ENCODE data around the gene SPTBN5. TPM values are rescaled to one million over a fixed set of nuclear protein-coding genes. Genes with fewer than 3 reads are reported as not detected.

The SPTBN5 gene
- total RNA-seq, 1 donor, result 0.18 TPM

GRCh38 chr15:41801185-41801584, 92.7 kb downstream of the SPTBN5 start:
- no peak overlapping the region for H3K4me3 ChIP-seq (ENCODE audit: low read depth, low read length)
- DNase-seq (ENCODE audit: low read depth), result no peak
- TF ChIP-seq CTCF (IDR thresholded peaks at IDR 0.05; ENCODE audit: insufficient read depth, low read length), result no peak

GRCh38 chr15:41799488-41799805, 94.4 kb downstream of the SPTBN5 start:
- no peak for TF ChIP-seq CTCF (IDR thresholded peaks at IDR 0.05; ENCODE audit: insufficient read depth, low read length)
- H3K4me3 ChIP-seq (ENCODE audit: low read depth, low read length), result no peak overlapping the region
- no peak for DNase-seq (ENCODE audit: low read depth)

- DNase-seq (ENCODE audit: low read depth), result peak; percentile 20
- no peak overlapping the region for H3K4me3 ChIP-seq (ENCODE audit: low read depth, low read length)
- TF ChIP-seq CTCF (IDR thresholded peaks at IDR 0.05; ENCODE audit: insufficient read depth, low read length), result no peak
Measured at GRCh38 chr15:41798607-41799487, 95.0 kb downstream of the SPTBN5 start.

Small RNA genes within 50 kb of the gene (small RNA-seq; reads per million reads assigned to genes)
- gene JMJD7-PLA2G4B, result not detected
- not detected for gene MIR4310
- gene RNA5SP393, result not detected

Other genes with a start within 250 kb of the SPTBN5 start
- 49.2 and 64.6 TPM in 2 replicates for gene MGA, start 233.6 kb downstream of the SPTBN5 start, total RNA-seq (ENCODE audit: low replicate concordance)
- gene MAPKBP1, start 119.6 kb downstream of the SPTBN5 start, total RNA-seq (ENCODE audit: low replicate concordance), result 12.7 and 20.8 TPM in 2 replicates
- 3.1 and 6.3 TPM in 2 replicates for gene JMJD7, start 66.0 kb downstream of the SPTBN5 start, total RNA-seq (ENCODE audit: low replicate concordance)
- gene PLA2G4B, start 55.2 kb downstream of the SPTBN5 start, total RNA-seq (ENCODE audit: low replicate concordance), result 0.49 and 0.54 TPM in 2 replicates
- gene EHD4, start 78.5 kb upstream of the SPTBN5 start, total RNA-seq (ENCODE audit: low replicate concordance), result 10.8 and 12.1 TPM in 2 replicates
- gene PLA2G4E, start 127.0 kb upstream of the SPTBN5 start, total RNA-seq (ENCODE audit: low replicate concordance), result not detected in 2 replicates
- gene PLA2G4D, start 200.5 kb upstream of the SPTBN5 start, total RNA-seq (ENCODE audit: low replicate concordance), result not detected in 2 replicates